Osteoblast (primary cell): Measurements from ENCODE around the gene HPSE2. TPM values are rescaled to one million over a fixed set of nuclear protein-coding genes. Genes with fewer than 3 reads are reported as not detected.

ENCODE experiments used
- DNase-seq: peaks from one replicate; pipeline ENCODE4 v3.0.0; 2011; ENCODE audit warnings: low spot score, mixed read lengths; ENCODE audit not compliant: insufficient read length; ENCODE audit errors: missing footprints
- H2AFZ ChIP-seq: 2 replicates; pipeline ENCODE4 v1.6.0; 2011; ENCODE audit warnings: mild to moderate bottlenecking, low read length
- H3K27ac ChIP-seq: 2 replicates; pipeline ENCODE4 v1.5.1; 2011; ENCODE audit warnings: mild to moderate bottlenecking, low read depth, low read length, moderate library complexity
- H3K27me3 ChIP-seq: 2 replicates; pipeline ENCODE4 v1.6.0; 2012; ENCODE audit warnings: mild to moderate bottlenecking, control low read depth, inconsistent platforms, low read length, moderate library complexity; ENCODE audit not compliant: insufficient read depth
- H3K36me3 ChIP-seq: 2 replicates; pipeline ENCODE4 v1.5.1; 2011; ENCODE audit warnings: mild to moderate bottlenecking, low read length, control low read depth, moderate library complexity; ENCODE audit not compliant: insufficient read depth
- H3K4me1 ChIP-seq: 2 replicates; pipeline ENCODE4 v1.5.1; 2011; ENCODE audit warnings: mild to moderate bottlenecking, low read length, control low read depth, moderate library complexity; ENCODE audit not compliant: insufficient read depth
- H3K4me2 ChIP-seq: 2 replicates; pipeline ENCODE4 v1.6.0; 2011; ENCODE audit warnings: mild to moderate bottlenecking, low read length; ENCODE audit not compliant: insufficient read depth
- H3K4me3 ChIP-seq: fragments of 200-600 bp; sonication (generic); 3 replicates; pipeline ENCODE4 v1.5.1; 2012; ENCODE audit warnings: mild to moderate bottlenecking, low read length, inconsistent platforms; ENCODE audit not compliant: insufficient read depth
- H3K79me2 ChIP-seq: 2 replicates; pipeline ENCODE4 v1.6.0; 2012; ENCODE audit warnings: mild to moderate bottlenecking, low read length, control low read depth, inconsistent platforms; ENCODE audit not compliant: insufficient read depth
- H3K9me3 ChIP-seq: 2 replicates; pipeline ENCODE4 v1.5.1; 2011; ENCODE audit warnings: low read depth, low read length, control low read depth
- H4K20me1 ChIP-seq: 2 replicates; pipeline ENCODE4 v1.6.0; 2012; ENCODE audit warnings: mild to moderate bottlenecking, low read length, control low read depth; ENCODE audit not compliant: insufficient read depth
- total RNA-seq: library from RNA; depleted of rRNA; stranded (reverse); fragments of >200 nt; gene quantifications from 2 replicates; pipeline ENCODE4 v1.2.3, GENCODE V29; 2012
- TF ChIP-seq, protein P1 (sequence below): IDR thresholded peaks from 2 replicates; pipeline ENCODE4 v1.5.1; 2011; ENCODE audit warnings: mild to moderate bottlenecking, low read depth, low read length, moderate library complexity; ENCODE audit errors: extremely low read depth

Gene HPSE2
- total RNA-seq, 1 donor, result not detected

DNA sequence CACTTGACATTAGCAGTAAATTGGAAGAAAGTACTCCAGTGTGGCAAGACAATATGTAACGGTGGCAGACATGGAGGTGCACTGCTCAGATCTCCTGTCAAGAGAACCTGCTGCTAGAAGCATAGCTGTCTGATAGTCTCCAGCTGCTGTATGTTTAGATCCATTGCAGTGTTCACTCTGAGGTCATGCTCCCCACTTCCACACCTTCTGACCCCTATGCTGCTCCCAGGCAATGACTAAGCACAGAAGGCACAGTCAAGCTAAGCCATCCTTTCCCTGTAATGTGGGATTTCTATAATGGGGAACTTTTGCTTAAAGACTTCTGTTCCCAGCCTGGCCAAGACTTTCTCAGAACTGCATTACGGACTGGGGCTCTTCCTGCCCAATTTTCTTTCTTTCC, 315.8 kb downstream of the HPSE2 start:
- Histone ChIP-seq H3K27me3 (no peaks in the 10 kb centered on the region), H3K4me2 (no peak overlapping the region), H3K4me1 (no peaks in the 10 kb centered on the region), H3K36me3 (no peaks in the 10 kb centered on the region), H4K20me1 (no peaks in the 10 kb centered on the region), H2AFZ (no peak overlapping the region), H3K27ac (no peak overlapping the region), H3K79me2 (no peaks in the 10 kb centered on the region), H3K9me3 (peaks cover 3% of the 10 kb centered on the region), H3K4me3 (no peak overlapping the region)
- DNase-seq, result no peak
- TF ChIP-seq, protein P1, sequence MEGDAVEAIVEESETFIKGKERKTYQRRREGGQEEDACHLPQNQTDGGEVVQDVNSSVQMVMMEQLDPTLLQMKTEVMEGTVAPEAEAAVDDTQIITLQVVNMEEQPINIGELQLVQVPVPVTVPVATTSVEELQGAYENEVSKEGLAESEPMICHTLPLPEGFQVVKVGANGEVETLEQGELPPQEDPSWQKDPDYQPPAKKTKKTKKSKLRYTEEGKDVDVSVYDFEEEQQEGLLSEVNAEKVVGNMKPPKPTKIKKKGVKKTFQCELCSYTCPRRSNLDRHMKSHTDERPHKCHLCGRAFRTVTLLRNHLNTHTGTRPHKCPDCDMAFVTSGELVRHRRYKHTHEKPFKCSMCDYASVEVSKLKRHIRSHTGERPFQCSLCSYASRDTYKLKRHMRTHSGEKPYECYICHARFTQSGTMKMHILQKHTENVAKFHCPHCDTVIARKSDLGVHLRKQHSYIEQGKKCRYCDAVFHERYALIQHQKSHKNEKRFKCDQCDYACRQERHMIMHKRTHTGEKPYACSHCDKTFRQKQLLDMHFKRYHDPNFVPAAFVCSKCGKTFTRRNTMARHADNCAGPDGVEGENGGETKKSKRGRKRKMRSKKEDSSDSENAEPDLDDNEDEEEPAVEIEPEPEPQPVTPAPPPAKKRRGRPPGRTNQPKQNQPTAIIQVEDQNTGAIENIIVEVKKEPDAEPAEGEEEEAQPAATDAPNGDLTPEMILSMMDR, result no peak

- no peaks in the 10 kb centered on the region for H3K27me3 ChIP-seq
- H3K27ac ChIP-seq, result no peak overlapping the region
- no peaks in the 10 kb centered on the region for H3K4me1 ChIP-seq
- H3K9me3 ChIP-seq, result peaks cover 3% of the 10 kb centered on the region
- no peak overlapping the region for H3K4me3 ChIP-seq
- DNase-seq, result no peak
- no peaks in the 10 kb centered on the region for H3K36me3 ChIP-seq
- H3K4me2 ChIP-seq, result no peak overlapping the region
- no peaks in the 10 kb centered on the region for H4K20me1 ChIP-seq
- TF ChIP-seq, protein P1, result no peak
- no peaks in the 10 kb centered on the region for H3K79me2 ChIP-seq
- no peak overlapping the region for H2AFZ ChIP-seq
These were observed 317.8 kb downstream of the HPSE2 start for GRCh38 chr10:98917828-98918227.

- H3K79me2 ChIP-seq, result no peaks in the 10 kb centered on the region
- no peaks in the 10 kb centered on the region for H3K36me3 ChIP-seq
- H2AFZ ChIP-seq, result no peak overlapping the region
- no peaks in the 10 kb centered on the region for H4K20me1 ChIP-seq
- H3K27ac ChIP-seq, result no peak overlapping the region
- no peaks in the 10 kb centered on the region for H3K4me1 ChIP-seq
- no peaks in the 10 kb centered on the region for H3K27me3 ChIP-seq
- H3K9me3 ChIP-seq, result peaks cover 3% of the 10 kb centered on the region
- no peak for DNase-seq
- TF ChIP-seq, protein P1, result no peak
- H3K4me2 ChIP-seq, result no peak overlapping the region
- no peak overlapping the region for H3K4me3 ChIP-seq
These were observed 319.0 kb downstream of the HPSE2 start for GRCh38 chr10:98916526-98917125.

DNA sequence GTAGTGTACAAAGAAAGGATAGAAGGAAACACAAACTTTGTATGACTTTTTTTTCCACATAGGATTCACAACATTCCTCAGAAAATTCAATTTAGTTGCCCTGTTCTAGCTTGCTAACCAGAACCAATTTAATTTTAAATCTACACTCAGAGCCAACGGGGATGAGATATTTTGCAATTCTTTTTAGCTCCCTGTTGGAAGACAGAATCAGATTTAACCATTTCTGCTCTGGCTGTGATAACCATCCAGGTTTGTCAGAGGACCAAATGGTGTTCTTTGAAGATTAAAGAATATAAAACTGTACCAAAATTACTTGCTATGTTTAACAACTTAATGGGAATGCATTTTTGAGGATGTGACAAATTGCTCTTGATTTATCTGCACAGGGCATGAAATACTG, 319.7 kb downstream of the HPSE2 start:
- H3K9me3 ChIP-seq, result peaks cover 1% of the 10 kb centered on the region
- DNase-seq, result no peak
- H4K20me1 ChIP-seq, result no peaks in the 10 kb centered on the region
- H3K36me3 ChIP-seq, result no peaks in the 10 kb centered on the region
- H3K27ac ChIP-seq, result no peak overlapping the region
- H3K4me2 ChIP-seq, result no peak overlapping the region
- H3K79me2 ChIP-seq, result no peaks in the 10 kb centered on the region
- H3K4me1 ChIP-seq, result no peaks in the 10 kb centered on the region
- TF ChIP-seq, protein P1, result no peak
- no peak overlapping the region for H3K4me3 ChIP-seq
- no peak overlapping the region for H2AFZ ChIP-seq
- no peaks in the 10 kb centered on the region for H3K27me3 ChIP-seq
